Measurements from ENCODE around the gene TAF12. TPM values are rescaled to one million over a fixed set of nuclear protein-coding genes. Genes with fewer than 3 reads are reported as not detected.
A peak's percentile ranks its signal among the peaks of the same experiment; 100 is the strongest.
"Not testable (repeated sequence)": the region's sequence is repeated elsewhere in the genome, so short reads cannot be mapped to it uniquely, and the experiment has no call there.

TAF12 gene
- 21.8 TPM for total RNA-seq
- long read RNA-seq, transcript TAF12-202 (6 exons, 1,334 nt) = major isoform, 38 of 50 reads
- long read RNA-seq, partial matches to known transcripts = 2 of 50 reads
- long read RNA-seq, other reads (novel, unspliced or antisense) = 9 of 50 reads

- Histone ChIP-seq H3K4me1 (peaks cover 35% of the 10 kb centered on the region), H3K27ac (peak within 1 kb of the TSS; percentile 95), H3K4me3 (peak within 1 kb of the TSS; percentile 81), H3K27me3 (ENCODE audit: low read depth) (no peaks in the 10 kb centered on the region), H3K36me3 (no peaks in the 10 kb centered on the region), H3K9me3 (no peaks in the 10 kb centered on the region)
- DNase-seq (peak; percentile 93), ATAC-seq (peak; percentile 97)
- intact Hi-C loops (cut with DNase I) = no loop called here
- peak; percentile 46 for TF ChIP-seq CTCF (IDR thresholded peaks at IDR 0.05)
These were observed at the start of gene TAF12 for GRCh38 chr1:28642847-28643635. Gene TAF12, minus strand, starts transcription at chr1:28643067. Its CDS starts 20,986 bp downstream, at chr1:28622081.

GRCh38 chr1:28691627-28692026 lies 48.8 kb upstream of the TAF12 start:
- H3K36me3 ChIP-seq = peaks cover 58% of the 10 kb centered on the region
- H3K9me3 ChIP-seq; H3K27ac ChIP-seq; H3K4me3 ChIP-seq; H3K27me3 ChIP-seq (ENCODE audit: low read depth); DNase-seq; intact Hi-C loops (cut with DNase I); H3K4me1 ChIP-seq; ATAC-seq: not testable (repeated sequence)

GRCh38 chr1:28684937-28685336 lies 42.1 kb upstream of the TAF12 start:
- Histone ChIP-seq H3K4me1 (no peaks in the 10 kb centered on the region), H3K4me3 (no peak overlapping the region), H3K36me3 (peaks cover 55% of the 10 kb centered on the region), H3K27ac (no peak overlapping the region), H3K9me3 (no peaks in the 10 kb centered on the region), H3K27me3 (ENCODE audit: low read depth) (no peaks in the 10 kb centered on the region)
- DNase-seq (no peak), ATAC-seq (no peak)
- TF ChIP-seq CTCF (IDR thresholded peaks at IDR 0.05) = no peak
- intact Hi-C loops (cut with DNase I) = no loop called here

GRCh38 chr1:28682840-28683239 lies 40.0 kb upstream of the TAF12 start:
- Histone ChIP-seq H3K27ac (no peak overlapping the region), H3K4me1 (no peaks in the 10 kb centered on the region), H3K27me3 (ENCODE audit: low read depth) (no peaks in the 10 kb centered on the region), H3K9me3 (no peaks in the 10 kb centered on the region), H3K36me3 (peaks cover 52% of the 10 kb centered on the region), H3K4me3 (no peak overlapping the region)
- no peak for ATAC-seq
- no peak for TF ChIP-seq CTCF (IDR thresholded peaks at IDR 0.05)
- DNase-seq = no peak
- intact Hi-C loops (cut with DNase I) = no loop called here

- no peak for ATAC-seq
- H3K27ac ChIP-seq = no peak overlapping the region
- H3K9me3 ChIP-seq = no peaks in the 10 kb centered on the region
- DNase-seq = no peak
- TF ChIP-seq CTCF (IDR thresholded peaks at IDR 0.05) = no peak
- H3K4me1 ChIP-seq = no peaks in the 10 kb centered on the region
- H3K4me3 ChIP-seq = no peak overlapping the region
- no peaks in the 10 kb centered on the region for H3K27me3 ChIP-seq (ENCODE audit: low read depth)
- H3K36me3 ChIP-seq = peaks cover 40% of the 10 kb centered on the region
- intact Hi-C loops (cut with DNase I) = no loop called here
These were observed 37.3 kb upstream of the TAF12 start for GRCh38 chr1:28680151-28680550.

GRCh38 chr1:28675924-28676257 lies 33.0 kb upstream of the TAF12 start:
- no peak for DNase-seq
- no peak overlapping the region for H3K4me3 ChIP-seq
- no peaks in the 10 kb centered on the region for H3K9me3 ChIP-seq
- no peak overlapping the region for H3K27ac ChIP-seq
- H3K36me3 ChIP-seq = peaks cover 3% of the 10 kb centered on the region
- no peak for TF ChIP-seq CTCF (IDR thresholded peaks at IDR 0.05)
- intact Hi-C loops (cut with DNase I) = no loop called here
- no peak for ATAC-seq
- no peaks in the 10 kb centered on the region for H3K27me3 ChIP-seq (ENCODE audit: low read depth)
- H3K4me1 ChIP-seq = no peaks in the 10 kb centered on the region

- ATAC-seq; H3K27me3 ChIP-seq (ENCODE audit: low read depth); DNase-seq; intact Hi-C loops (cut with DNase I); H3K9me3 ChIP-seq; H3K27ac ChIP-seq; H3K4me3 ChIP-seq; H3K36me3 ChIP-seq: not testable (repeated sequence)
- peaks cover 12% of the 10 kb centered on the region for H3K4me1 ChIP-seq
These were observed 30.1 kb upstream of the TAF12 start for GRCh38 chr1:28672971-28673370.
